Sciatic nerve (tissue), 2 donors: ENCODE measurements around the gene LMLN. TPM values are rescaled to one million over a fixed set of nuclear protein-coding genes. Genes with fewer than 3 reads are reported as not detected.
"Not testable (repeated sequence)": the region's sequence is repeated elsewhere in the genome, so short reads cannot be mapped to it uniquely, and the experiment has no call there.

Experiments
- ATAC-seq: fragments of 200-7000 bp; cut with Tn5 transposase; one replicate; pipeline ENCODE4 v1.9.1; 2020; ENCODE audit warnings: mild to moderate bottlenecking, moderate library complexity
- DNase-seq: peaks from one replicate; pipeline ENCODE4 v3.0.0-alpha.2; 2020; ENCODE audit warnings: low spot score
- intact Hi-C: fragments of 100-400 bp; cut with DNase I; formaldehyde crosslinking; loops from one replicate; pipeline ENCODE4 v1.14.2; 2022
- total RNA-seq: library from RNA; stranded (reverse); fragmentation: NEBNext Ultra II Directional; extraction: Animal tissue kit (Norgen Biotek cat#: 25700); gene quantifications from one replicate; pipeline ENCODE4 v1.2.1, GENCODE V29; 2021
- donor health status: DM: no; HTN: no; CAD: no.
- donor health status: DM: no; HTN: no; CAD: no.

LMLN gene, protein sequence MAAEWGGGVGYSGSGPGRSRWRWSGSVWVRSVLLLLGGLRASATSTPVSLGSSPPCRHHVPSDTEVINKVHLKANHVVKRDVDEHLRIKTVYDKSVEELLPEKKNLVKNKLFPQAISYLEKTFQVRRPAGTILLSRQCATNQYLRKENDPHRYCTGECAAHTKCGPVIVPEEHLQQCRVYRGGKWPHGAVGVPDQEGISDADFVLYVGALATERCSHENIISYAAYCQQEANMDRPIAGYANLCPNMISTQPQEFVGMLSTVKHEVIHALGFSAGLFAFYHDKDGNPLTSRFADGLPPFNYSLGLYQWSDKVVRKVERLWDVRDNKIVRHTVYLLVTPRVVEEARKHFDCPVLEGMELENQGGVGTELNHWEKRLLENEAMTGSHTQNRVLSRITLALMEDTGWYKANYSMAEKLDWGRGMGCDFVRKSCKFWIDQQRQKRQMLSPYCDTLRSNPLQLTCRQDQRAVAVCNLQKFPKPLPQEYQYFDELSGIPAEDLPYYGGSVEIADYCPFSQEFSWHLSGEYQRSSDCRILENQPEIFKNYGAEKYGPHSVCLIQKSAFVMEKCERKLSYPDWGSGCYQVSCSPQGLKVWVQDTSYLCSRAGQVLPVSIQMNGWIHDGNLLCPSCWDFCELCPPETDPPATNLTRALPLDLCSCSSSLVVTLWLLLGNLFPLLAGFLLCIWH
- 12.2 TPM for total RNA-seq

DNA sequence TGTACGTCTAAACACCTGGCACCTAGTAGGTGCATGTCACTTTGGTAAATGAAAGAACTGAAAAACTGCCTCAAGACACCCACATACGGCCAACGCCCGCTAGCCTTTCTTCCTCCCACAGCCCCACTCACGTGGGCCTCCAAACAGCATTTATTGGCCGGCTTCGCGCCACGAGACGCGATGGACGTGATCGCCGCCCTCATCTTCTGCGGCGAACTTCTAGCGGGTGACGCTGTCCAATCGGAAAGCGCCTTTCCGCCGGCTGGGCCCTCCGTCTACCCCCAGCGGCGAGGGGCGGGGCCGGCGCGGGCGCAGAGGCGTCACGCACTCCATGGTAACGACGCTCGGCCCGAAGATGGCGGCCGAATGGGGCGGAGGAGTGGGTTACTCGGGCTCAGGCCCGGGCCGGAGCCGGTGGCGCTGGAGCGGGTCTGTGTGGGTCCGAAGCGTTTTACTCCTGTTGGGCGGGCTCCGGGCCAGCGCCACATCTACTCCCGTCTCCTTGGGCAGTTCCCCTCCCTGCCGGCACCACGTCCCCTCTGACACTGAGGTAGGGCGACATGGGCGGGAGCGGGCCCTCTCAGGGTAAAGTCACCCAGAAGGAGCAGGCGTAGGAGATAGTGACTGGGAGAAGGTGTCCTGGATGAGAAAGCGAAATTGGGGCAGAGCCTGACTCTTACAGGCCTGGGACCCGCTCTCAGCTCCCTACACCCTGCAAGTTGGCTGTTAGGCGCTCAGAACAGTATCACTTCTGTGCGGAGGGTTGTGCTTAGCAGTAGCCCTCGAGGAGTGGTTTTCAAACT, at the start of gene LMLN:
Gene LMLN, plus strand, starts transcription at position 327 of the 803 bp plus-strand sequence. Its CDS starts 29 bp downstream, at position 356.
- ATAC-seq: peak; percentile 99
- intact Hi-C loops: no loop called here
- DNase-seq: peak; percentile 97

DNA sequence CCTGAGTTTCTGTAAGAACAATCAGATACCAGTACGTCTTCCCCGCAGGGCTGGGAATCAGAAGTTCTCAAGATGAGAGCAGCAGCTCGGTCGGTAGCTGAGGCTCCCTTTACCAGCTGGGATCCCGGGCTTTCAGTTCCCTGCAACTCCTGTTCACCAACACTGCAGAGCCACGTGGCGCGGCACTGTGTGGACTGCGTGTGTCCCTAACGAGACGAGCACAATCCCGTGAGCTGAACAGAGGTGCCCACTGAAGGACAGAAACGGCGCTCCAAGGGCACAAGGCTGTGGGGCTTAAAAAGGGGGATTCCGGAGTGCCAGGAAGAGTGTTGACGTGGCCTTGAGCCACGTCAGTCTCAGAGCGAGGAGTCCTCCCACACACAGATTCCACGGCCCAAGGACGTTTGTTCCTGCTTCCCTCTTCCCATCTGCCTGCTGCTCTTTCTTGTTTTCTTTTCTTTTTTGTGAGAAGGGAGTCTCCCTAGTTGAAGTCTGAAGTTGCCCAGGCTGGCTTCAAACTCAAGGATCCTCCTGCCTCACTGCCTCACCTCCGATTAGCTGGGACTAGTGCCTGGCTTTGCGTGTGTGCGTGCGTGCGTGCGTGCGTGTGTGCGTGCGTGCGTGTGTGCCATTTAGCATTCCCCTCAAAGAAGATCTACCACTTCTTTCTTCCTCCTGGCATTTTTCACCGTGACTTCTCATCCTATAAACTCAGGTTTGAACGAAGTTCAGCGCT, 47.1 kb upstream of the LMLN start:
- no peak for DNase-seq
- no peak for ATAC-seq
- intact Hi-C loops: no loop called here

DNA sequence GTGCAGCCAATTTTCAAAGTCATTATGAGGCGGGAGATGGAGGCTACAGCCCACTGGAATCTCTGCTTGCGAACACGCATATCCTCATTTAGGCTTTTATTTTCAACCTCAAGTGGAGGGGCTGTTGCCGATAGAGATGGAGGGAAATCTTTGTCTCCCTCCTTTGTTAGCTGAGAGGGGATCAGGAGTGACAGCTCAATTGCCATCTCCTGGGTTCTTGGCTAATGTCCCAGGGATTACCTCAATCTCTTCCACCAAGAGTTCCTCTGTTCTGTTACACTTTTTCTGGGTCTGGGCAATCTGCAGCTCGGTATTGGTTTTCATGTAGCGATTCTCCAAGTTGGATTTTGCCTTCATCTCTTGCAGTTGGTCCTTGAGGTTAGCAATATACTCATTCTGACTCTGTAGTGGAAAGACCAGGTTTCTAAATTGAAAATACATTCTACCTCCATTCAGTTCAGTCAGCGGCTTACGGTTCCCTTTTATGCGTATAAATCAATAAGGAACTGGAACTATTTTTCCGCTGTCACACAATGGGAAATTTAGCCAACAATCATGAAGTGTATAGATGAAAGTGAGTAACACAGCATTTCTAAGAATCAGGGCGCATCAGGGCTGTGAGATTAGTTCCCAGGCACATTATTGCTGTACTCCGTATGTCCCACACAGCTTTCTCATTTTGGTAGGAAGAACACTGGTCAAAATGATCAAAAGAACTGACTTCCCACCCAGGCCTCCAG, 46.2 kb upstream of the LMLN start:
- no peak for ATAC-seq
- DNase-seq: no peak
- intact Hi-C loops: no loop called here

DNA sequence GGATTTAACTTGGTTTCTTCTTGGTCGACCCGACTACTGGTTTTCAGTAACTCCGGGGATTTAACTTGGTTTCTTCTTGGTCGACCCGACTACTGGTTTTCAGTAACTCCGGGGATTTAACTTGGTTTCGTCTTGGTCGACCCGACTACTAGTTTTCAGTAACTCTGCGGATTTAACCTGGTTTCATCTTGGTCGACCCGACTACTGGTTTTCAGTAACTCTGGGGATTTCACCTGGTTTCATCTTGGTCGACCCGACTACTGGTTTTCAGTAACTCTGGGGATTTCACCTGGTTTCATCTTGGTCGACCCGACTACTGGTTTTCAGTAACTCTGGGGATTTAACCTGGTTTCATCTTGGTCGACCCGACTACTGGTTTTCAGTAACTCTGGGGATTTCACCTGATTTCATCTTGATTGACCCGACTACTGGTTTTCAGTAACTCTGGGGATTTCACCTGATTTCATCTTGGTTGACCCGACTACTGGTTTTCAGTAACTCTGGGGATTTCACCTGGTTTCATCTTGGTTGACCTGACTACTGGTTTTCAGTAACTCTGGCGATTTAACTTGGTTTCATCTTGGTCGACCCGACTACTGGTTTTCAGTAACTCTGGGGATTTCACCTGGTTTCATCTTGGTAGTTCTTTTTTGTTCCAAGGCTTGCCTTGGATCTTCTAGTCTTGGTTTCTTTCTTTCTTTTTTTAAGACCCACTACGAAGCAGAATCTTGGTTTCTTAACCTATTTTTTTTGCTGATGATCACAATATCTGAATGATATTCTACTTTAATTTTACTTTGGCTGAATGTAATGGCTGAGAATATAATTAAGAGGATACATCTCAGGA, 38.4 kb upstream of the LMLN start:
- intact Hi-C loops, ATAC-seq, DNase-seq: not testable (repeated sequence)

DNA sequence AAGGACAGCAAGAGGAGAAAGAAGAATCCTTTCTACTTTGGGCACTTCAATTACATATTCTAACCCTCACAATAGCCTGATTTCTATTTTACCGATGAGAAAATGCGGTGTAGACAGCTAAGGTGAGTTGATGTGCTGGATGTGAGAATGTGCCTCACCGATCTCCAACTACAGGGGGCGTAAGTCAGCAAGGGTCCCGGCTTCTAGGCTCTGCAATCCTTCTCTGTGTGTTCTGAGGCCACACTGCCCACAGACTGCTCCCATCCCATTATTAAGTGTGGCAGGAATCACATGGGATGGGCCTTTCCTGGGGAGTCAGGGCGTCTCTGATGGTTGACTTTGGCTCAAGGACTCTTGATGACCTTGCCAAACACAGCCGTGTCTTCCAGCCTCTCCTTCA, 33.6 kb upstream of the LMLN start:
- no peak for ATAC-seq
- no peak for DNase-seq
- intact Hi-C loops: no loop called here

DNA sequence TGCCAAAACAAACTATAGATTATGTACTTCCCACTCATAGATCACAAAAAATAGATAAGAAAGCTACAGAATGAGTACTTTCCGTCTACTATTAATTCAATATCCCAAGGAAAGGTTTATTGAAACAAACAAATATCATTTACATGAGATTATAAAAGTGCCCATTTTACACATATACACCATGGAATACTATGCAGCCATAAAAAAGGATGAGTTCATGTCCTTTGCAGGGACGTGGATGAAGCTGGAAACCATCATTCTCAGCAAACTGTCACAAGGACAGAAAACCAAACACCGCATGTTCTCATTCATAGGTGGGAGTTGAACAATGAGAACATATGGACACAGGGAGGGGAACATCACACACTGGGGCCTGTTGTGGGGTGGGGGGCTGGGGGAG, 32.4 kb upstream of the LMLN start:
- intact Hi-C loops, ATAC-seq, DNase-seq: not testable (repeated sequence)

DNA sequence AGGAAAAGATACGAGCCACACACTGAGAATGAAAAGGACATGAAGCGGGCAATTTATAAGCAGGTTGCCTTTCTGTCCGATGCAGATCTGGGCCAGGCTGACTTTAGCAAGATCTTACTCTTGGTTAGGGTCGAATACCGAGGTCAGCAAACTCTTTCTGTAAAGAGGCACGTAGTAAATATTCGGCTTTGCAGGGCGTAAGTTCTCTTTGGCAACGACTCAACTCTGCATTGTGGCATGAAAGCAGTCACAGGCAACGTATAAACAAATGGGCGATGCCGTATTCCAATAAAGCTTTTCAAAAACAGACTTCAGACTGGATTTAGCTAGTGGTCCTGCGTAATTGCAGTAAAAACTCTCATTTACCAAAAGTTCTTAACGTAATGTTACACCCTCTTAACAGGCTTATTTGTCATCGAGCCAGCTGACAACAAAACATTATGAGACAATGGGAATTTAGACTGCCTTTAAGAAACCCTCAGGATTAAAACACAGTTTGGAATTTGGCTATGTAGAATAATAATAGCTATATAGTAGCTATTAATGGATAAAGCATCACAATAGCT, 23.1 kb upstream of the LMLN start:
- intact Hi-C loops: no loop called here
- ATAC-seq (no peak), DNase-seq (no peak)

DNA sequence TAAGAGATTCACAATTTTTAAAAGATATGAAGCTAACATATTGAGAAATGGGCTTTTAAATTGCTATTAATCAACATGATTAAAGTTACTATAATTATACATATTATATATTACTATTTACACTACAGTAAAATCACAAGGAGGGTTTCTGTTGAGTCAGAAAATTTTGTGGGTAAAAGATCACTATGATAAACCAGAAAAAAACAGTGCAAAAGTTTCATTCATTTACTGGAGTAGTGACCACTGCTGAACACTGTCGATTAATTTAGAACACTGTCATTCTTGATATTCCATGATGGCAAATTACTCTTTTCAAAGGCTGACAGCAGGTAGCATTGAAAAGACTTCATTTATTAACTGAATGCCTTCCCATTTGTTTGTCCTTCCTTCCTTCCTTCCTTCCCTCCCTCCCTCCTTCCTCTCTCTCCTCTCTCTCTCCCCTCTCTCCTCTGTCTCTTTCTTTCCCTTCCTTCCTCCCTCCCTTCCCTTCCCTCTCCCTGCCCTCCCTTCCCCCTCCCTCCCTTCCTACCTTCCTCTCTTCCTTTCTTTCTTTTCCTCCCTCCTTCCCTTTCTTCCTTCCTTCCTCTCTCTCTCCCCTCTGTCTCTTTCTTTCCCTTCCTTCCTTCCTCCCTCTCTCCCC, 19.2 kb upstream of the LMLN start:
- intact Hi-C loops: no loop called here
- ATAC-seq (no peak), DNase-seq (no peak)

DNA sequence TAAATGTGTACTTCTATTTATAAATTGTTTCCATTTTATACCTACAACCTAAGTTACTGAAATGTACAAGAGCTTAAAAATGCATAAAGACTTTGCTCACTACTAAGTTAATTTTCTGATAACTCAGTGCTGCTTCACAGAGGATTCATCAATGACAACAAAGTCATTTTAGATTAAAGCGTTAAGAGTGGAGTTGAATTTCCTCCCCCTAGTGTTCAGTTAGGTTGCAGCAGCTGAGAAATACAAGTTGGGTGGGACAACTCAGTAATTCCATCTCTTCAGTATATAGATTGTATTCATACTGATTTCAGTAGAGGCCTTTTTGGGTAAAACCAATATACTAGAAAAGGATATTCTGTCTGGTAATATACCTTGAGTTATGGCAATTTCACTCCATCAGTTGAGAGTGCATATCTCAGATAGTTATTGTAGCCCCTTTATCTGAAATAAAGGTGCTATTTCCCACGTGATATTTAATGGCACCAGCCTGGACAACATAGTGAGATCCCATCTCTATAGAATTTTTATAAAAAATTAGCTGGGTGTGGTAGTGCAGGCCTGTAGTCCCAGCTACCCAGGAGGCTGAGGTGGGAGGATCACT, 17.0 kb upstream of the LMLN start:
- ATAC-seq (peak; percentile 34), DNase-seq (no peak)
- intact Hi-C loops: no loop called here

DNA sequence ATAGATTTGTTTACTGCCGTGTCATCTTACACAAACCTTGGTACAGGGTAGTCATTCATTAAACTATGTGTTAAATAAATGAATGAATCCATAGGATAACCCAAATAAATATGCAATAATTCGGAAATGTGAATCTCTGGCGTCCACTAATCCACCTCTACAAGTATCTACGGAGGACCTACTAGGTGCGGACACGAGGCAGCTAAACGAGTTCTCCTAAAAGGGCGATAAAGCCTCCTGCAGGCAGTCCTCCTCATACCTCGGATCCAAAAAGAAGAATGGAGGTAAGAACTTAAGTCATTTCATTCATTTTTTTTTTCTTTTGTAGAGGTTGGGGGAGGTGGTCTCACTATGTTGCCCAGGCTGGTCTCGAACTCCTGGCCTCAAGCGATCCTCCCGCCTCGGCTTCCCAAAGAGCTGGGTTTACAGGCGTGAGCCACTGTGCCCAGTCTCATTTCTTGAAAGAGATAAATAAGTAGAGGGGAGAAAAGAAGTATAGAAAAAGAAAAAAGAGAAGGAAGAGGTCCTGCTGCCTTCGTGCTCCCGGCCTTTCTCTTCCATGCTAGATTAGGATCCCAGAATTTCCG, 10.7 kb upstream of the LMLN start:
- intact Hi-C loops: no loop called here
- ATAC-seq (no peak), DNase-seq (no peak)

DNA sequence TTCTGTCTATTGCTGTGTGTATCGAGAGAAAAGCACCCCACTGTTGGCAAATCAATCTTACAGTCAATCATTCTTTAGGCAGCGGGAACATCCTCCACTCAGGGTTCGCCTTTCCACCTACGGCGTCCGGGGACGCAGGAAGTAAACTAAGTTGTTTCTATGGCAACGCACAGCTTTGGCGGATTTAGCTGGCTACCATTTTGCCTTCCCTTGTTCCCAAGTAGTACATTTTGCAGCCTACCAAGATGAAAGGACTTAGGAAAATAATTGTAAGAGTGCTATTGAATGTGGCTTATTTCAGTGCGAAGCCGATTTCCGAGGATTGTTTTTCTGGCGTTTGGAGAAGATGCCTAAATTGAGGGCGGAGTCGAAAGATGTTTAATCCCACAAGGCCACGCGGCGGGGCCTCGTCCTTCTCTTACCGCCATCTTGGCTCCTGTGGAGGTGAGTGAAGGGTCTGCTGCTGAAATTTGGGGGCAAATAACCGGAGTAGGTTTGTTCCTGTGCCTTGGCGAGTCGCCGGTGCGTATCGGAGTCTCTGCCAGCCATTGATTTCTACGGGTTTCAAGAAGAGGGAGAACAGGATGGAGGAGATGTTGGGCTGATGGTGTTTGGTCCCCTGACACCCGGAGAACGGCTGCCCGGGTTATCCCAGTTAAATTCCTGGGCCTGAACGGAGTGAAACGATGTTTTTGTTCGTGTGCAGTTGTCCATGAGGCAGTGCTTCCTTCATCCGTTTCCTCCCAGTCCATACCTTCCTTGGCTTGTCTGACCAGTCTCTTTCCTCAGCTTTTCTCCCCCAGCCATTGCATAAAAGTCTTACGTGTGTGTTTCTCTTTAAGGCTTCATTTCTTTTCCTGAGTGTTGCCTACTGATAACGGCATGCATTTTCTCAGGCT, 10.0 kb upstream of the LMLN start, which contains the start of gene RPL35A:
Gene RPL35A, plus strand, starts transcription at position 413 of the 899 bp plus-strand sequence. CDS start 778 bp downstream, outside the sequence.
- DNase-seq: peak; percentile 89
- peak; percentile 96 for ATAC-seq
- intact Hi-C loops: loop anchor here (5.0 kb wide), 2 partner anchors 203 to 1433 kb away; partner anchors contain the start of genes FYTTD1 and SMCO1

DNA sequence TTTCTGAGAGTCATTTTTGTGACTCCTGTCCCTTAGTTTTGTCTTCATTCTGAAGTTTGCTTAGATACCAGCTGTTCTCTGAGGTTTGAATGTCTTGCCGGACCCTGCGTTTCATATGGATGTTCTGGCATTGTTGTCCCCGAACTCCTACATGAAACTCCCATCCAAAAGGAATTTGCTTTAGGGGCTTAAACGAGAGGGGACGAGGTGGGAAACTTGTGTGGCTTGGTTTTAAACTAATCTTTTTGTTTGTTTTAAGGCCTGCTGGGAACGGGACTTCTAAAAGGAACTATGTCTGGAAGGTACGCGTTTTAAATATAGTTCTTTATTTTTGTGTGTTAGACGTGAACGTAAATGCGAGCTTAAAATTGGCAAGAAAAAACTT, 9.3 kb upstream of the LMLN start:
- DNase-seq (no peak), ATAC-seq (no peak)
- intact Hi-C loops: loop anchor here (5.0 kb wide), 2 partner anchors 203 to 1433 kb away; partner anchors contain the start of genes FYTTD1 and SMCO1

DNA sequence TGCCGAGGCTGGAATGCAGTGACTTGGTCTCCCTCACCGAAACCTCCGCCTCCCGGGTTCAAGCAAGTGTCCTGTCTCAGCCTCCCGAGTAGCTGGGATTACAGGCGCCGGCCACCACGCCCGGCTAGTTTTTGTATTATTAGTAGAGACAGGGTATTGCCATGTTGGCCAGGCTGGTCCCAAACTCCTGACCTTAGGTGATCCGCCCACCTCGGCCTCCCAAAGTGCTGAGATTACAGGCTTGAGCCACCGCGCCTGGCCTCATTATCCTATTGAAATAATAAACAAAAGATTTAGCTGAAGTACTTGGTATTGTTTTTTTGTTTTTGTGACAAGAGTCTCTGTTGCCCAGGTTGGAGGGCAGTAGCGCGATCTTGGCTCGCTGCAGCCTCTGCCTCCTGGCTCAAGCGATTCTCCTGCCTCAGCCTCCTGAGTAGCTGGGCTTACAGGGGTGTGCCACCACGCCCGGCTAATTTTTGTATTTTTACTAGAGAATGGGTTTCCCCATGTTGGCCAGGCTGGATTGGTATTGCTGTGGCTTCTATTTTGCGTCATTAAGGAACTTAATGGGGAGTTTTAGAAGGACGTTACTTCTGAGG, 8.5 kb upstream of the LMLN start:
- no peak for DNase-seq
- intact Hi-C loops: loop anchor here (5.0 kb wide), 2 partner anchors 204 to 1434 kb away; partner anchors contain the start of genes FYTTD1 and SMCO1
- no peak for ATAC-seq

DNA sequence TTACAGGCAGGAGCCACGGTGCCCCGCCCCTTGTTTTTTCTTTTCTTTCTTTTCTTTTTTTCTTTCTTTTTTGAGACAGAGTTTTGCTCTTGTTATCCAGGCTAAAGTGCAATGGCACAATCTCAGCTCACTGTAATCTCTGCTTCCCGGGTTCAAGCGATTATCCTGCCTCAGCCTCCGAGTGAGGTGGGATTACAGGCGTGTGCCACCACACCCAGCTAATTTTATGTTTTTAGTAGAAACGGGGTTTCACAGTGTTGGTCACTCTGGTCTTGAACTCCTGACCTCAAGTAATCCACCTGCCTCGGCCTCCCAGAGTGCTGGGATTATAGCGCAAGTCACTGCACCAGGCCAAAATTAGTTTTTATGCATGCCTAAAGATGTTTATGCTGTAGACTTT, 7.6 kb upstream of the LMLN start:
- ATAC-seq (no peak), DNase-seq (no peak)
- intact Hi-C loops: loop anchor here (5.0 kb wide), 2 partner anchors 205 to 1435 kb away; partner anchors contain the start of genes FYTTD1 and SMCO1
